ENCODE data around the gene TIE1. TPM values are rescaled to one million over a fixed set of nuclear protein-coding genes. Genes with fewer than 3 reads are reported as not detected.
A peak's percentile ranks its signal among the peaks of the same experiment; 100 is the strongest.

Gene TIE1
- total RNA-seq: 10 to 100 TPM in 1 of 3 donors, 1 to 10 TPM in 2; 8.0 to 18.6 (median 8.1) TPM
- long read RNA-seq, donor 1, transcript TIE1-201 (23 exons, 3,882 nt): major isoform, 9 of 31 reads
- long read RNA-seq, donor 1, partial matches to known transcripts: 14 of 31 reads
- long read RNA-seq, donor 1, other reads (novel, unspliced or antisense): 8 of 31 reads
- long read RNA-seq, donor 2: 0 reads

DNA sequence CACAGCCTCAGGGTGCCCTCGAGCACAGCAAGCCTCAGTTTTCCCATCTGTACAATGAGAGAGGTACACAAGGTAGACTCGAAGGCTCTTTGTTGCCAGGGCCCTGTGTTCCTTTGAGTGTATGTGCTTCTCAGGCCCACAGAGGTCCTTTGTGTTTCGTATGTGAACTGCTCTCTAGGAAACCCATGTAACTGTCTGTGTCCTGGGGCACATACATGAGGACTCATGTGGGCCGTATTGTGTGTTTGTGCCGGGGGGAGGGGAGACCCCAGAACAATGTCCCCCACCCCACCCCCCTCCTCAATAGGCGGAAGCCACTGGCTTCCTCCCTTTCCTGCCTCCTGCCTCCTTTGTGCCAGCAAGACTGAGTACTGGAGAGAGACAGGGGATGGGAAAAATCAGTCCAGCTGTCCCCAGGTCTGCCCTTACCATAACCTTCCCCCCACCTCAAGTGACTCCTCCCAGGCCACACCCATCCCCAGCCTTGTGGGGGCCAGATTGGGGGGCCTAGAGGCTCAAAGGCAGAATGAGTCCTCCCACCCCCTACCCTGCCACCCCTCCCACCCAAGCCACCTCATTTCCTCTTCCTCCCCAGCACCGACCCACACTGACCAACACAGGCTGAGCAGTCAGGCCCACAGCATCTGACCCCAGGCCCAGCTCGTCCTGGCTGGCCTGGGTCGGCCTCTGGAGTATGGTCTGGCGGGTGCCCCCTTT is at the start of gene TIE1:
Gene TIE1, plus strand, starts transcription at position 605 of the 717 bp plus-strand sequence. Its CDS starts 90 bp downstream, at position 695.
- TF ChIP-seq, protein P1, sequence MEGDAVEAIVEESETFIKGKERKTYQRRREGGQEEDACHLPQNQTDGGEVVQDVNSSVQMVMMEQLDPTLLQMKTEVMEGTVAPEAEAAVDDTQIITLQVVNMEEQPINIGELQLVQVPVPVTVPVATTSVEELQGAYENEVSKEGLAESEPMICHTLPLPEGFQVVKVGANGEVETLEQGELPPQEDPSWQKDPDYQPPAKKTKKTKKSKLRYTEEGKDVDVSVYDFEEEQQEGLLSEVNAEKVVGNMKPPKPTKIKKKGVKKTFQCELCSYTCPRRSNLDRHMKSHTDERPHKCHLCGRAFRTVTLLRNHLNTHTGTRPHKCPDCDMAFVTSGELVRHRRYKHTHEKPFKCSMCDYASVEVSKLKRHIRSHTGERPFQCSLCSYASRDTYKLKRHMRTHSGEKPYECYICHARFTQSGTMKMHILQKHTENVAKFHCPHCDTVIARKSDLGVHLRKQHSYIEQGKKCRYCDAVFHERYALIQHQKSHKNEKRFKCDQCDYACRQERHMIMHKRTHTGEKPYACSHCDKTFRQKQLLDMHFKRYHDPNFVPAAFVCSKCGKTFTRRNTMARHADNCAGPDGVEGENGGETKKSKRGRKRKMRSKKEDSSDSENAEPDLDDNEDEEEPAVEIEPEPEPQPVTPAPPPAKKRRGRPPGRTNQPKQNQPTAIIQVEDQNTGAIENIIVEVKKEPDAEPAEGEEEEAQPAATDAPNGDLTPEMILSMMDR (IDR thresholded peaks at IDR 0.05): no peak
- Histone ChIP-seq H3K36me3 (ENCODE audit: low read depth) (no peaks in the 10 kb centered on the region), H3K9me3 (no peaks in the 10 kb centered on the region), H3K4me3 (no peak within 1 kb of the TSS), H3K4me1 (ENCODE audit: low read depth) (peaks cover 25% of the 10 kb centered on the region)
- DNase-seq (peak in 2 of 3 donors; percentile 30 to 37), ATAC-seq (no peak)
- intact Hi-C loops (cut with DNase I, micrococcal nuclease): no loop called here

DNA sequence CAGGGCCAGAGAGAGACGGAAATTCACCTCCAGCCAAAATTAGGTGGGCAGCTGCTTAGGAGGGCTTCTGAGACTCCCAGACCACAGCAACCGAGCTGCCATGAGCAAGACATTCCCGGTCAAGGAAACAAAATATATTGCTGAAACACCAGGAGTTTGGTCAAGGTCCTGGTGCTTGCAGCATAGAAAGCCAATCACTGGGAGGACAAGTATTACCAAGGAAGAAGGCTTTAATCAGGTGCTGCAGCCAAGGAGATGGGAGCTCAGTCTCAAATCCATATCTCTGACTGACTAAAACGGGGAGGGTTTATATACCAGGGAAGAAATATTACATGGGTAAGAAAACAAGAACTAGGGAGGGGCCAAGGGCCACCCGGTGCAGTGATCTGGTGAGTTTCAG is 49.8 kb upstream of the TIE1 start:
- H3K9me3 ChIP-seq: no peaks in the 10 kb centered on the region
- DNase-seq: no peak
- intact Hi-C loops (cut with DNase I, micrococcal nuclease): no loop called here

DNA sequence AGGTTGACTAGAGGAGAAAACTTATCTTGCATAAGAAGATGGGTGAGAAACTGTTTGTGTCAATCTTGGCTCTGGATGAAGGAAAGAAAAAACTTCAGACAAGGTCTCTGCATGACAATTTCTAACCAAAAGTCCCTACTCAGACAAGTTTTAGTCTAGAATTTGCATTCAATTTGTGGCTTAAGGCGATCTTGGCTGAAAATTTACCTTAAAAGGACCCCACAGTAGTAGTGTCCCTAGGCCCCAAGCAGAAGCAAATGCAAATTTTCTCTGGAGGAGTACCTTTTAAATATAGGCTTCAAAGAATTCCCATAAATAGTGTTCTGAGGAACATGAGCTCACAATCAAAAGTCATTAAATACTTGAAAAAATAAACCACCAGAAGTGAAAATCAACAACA is 48.6 kb upstream of the TIE1 start:
- ATAC-seq: no peak
- H3K9me3 ChIP-seq: no peaks in the 10 kb centered on the region
- intact Hi-C loops (cut with DNase I, micrococcal nuclease): no loop called here
- TF ChIP-seq, protein P1 (IDR thresholded peaks at IDR 0.05): no peak
- DNase-seq: no peak
- peaks cover 10% of the 10 kb centered on the region for H3K4me1 ChIP-seq (ENCODE audit: low read depth)
- no peak overlapping the region for H3K4me3 ChIP-seq
- no peaks in the 10 kb centered on the region for H3K36me3 ChIP-seq (ENCODE audit: low read depth)

More for the DNA sequence above, 49.8 kb upstream of the TIE1 start:
- H3K4me3 ChIP-seq: no peak overlapping the region
- no peaks in the 10 kb centered on the region for H3K36me3 ChIP-seq (ENCODE audit: low read depth)
- TF ChIP-seq, protein P1 (IDR thresholded peaks at IDR 0.05): no peak
- no peak for ATAC-seq
- peaks cover 6% of the 10 kb centered on the region for H3K4me1 ChIP-seq (ENCODE audit: low read depth)

DNA sequence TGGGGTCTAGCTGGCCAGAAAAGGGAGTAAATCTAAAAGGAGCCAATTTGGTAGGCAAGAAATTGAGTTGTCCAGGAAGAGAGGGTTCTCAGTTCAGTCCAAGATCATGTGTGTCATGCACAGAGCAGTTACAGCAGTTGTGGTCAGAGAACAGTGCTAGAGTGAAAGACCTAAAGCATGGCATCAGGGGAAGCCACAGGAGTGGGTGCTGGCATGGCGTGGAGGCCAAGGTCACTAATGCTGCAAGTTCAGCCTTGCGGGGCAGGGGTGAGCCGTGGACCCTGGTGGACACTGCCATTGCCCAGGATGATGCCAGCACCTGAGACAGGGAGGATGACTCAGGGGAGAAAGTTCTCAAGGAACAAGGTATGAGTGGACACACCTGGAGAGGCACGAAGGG is 47.6 kb upstream of the TIE1 start:
- TF ChIP-seq, protein P1 (IDR thresholded peaks at IDR 0.05): no peak
- peaks cover 10% of the 10 kb centered on the region for H3K4me1 ChIP-seq (ENCODE audit: low read depth)
- intact Hi-C loops (cut with DNase I, micrococcal nuclease): no loop called here
- no peaks in the 10 kb centered on the region for H3K9me3 ChIP-seq
- no peak overlapping the region for H3K4me3 ChIP-seq
- ATAC-seq (no peak), DNase-seq (no peak)
- no peaks in the 10 kb centered on the region for H3K36me3 ChIP-seq (ENCODE audit: low read depth)

DNA sequence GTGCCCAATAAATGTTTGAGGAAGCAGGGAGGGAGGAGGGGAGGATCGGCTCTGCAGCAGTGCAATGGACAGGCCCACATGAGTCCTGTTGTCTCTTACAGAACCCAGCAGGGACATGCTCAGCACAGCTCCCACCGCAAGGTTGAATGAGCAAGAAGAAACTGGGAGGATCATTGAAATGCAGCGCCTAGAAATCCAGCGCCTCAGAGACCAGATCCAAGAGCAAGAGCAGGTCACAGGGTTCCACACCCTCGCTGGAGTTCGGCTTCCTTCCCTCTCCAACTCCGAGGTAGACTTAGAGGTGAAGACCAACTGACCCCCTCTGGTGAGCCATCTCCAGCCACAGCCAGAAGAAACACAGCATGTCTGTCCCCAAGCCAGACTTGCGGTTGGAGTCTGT is 46.9 kb upstream of the TIE1 start:
- intact Hi-C loops (cut with DNase I, micrococcal nuclease): no loop called here
- no peak overlapping the region for H3K4me3 ChIP-seq
- ATAC-seq: no peak
- H3K36me3 ChIP-seq (ENCODE audit: low read depth): no peaks in the 10 kb centered on the region
- DNase-seq: no peak
- peaks cover 10% of the 10 kb centered on the region for H3K4me1 ChIP-seq (ENCODE audit: low read depth)
- TF ChIP-seq, protein P1 (IDR thresholded peaks at IDR 0.05): no peak
- peaks cover 3% of the 10 kb centered on the region for H3K9me3 ChIP-seq
